H1 (cell line): Measurements from ENCODE around the gene OCEL1. TPM values are rescaled to one million over a fixed set of nuclear protein-coding genes. Genes with fewer than 3 reads are reported as not detected.
"Not testable (repeated sequence)": the region's sequence is repeated elsewhere in the genome, so short reads cannot be mapped to it uniquely, and the experiment has no call there.

Experiments used
- CTCF ChIA-PET: fragments of 300-600 bp; sonication (Branson Sonifier 250); formaldehyde crosslinking; loops from one replicate; lab custom pipeline; 2021; ENCODE audit not compliant: partially characterized antibody; lab: Charles Lee
- POLR2A ChIA-PET: fragments of 300-600 bp; sonication (Branson Sonifier 250); formaldehyde crosslinking; loops from one replicate; lab custom pipeline; 2021; ENCODE audit warnings: inconsistent platforms; ENCODE audit not compliant: partially characterized antibody; lab: Charles Lee
- DNase-seq, 2 experiments: peaks; one replicate each; pipeline versions ENCODE4 v3.0.0 to v3.0.0-alpha.2; 2010 to 2022; ENCODE audit warnings: low spot score in 2 of 2, low read depth in 1 of 2, mixed read lengths in 1 of 2
- FAIRE-seq: peaks from 2 replicates; lab custom pipeline; 2011; peaks lifted over from hg19 to GRCh38; lab: Jason Lieb, UNC
- H2AFZ ChIP-seq: 2 replicates; pipeline ENCODE4 v1.8.1; 2012; ENCODE audit warnings: low read length, inconsistent platforms
- H2AK5ac ChIP-seq: 2 replicates; pipeline ENCODE4 v1.6.1; 2013; ENCODE audit warnings: low read depth, low read length
- H2BK120ac ChIP-seq: replicated peaks from 2 replicates; pipeline ENCODE3; 2013; ENCODE audit warnings: low read depth, low read length, inconsistent platforms
- H2BK12ac ChIP-seq: 2 replicates; pipeline ENCODE4 v1.6.1; 2013; ENCODE audit warnings: low read depth, low read length
- H2BK15ac ChIP-seq: 2 replicates; pipeline ENCODE4 v1.6.1; 2013; ENCODE audit warnings: low read length
- H2BK20ac ChIP-seq: 2 replicates; pipeline ENCODE4 v1.6.1; 2013; ENCODE audit warnings: low read length
- H2BK5ac ChIP-seq: 2 replicates; pipeline ENCODE4 v1.6.1; 2013; ENCODE audit warnings: low read depth, low read length
- H3K14ac ChIP-seq: 2 replicates; pipeline ENCODE4 v1.6.1; 2013; ENCODE audit warnings: inconsistent platforms; ENCODE audit not compliant: insufficient read length
- H3K18ac ChIP-seq: 2 replicates; pipeline ENCODE4 v1.6.1; 2013; ENCODE audit warnings: low read length; ENCODE audit errors: extremely low read depth
- H3K23ac ChIP-seq: 2 replicates; pipeline ENCODE4 v1.6.1; 2013; ENCODE audit warnings: inconsistent platforms; ENCODE audit not compliant: insufficient read length
- H3K23me2 ChIP-seq: 2 replicates; pipeline ENCODE4 v1.6.1; 2013; ENCODE audit warnings: low read depth, low read length
- H3K27ac ChIP-seq: 2 replicates; pipeline ENCODE4 v1.6.1; 2011; ENCODE audit warnings: low read depth, low read length, inconsistent platforms
- H3K27me3 ChIP-seq, 4 experiments: replicated peaks in 1 of 4; 1 replicate in 1 of 4; 2 replicates in 3 of 4; pipeline versions ENCODE4 v1.6.1 to v1.8.1; 2011 to 2013; ENCODE audit warnings: low read length in 3 of 4, mild to moderate bottlenecking in 3 of 4, inconsistent platforms in 2 of 4, mixed read lengths in 2 of 4, moderate library complexity in 1 of 4; ENCODE audit not compliant: control insufficient read depth in 3 of 4, insufficient read depth in 3 of 4; ENCODE audit errors: extremely low read depth in 1 of 4
- H3K36me3 ChIP-seq, 4 experiments: 2 replicates each; pipeline versions ENCODE4 v1.6.1 to v1.8.1; 2011 to 2013; ENCODE audit warnings: mild to moderate bottlenecking in 4 of 4, low read length in 3 of 4, moderate library complexity in 2 of 4, control low read depth in 1 of 4, inconsistent platforms in 1 of 4; ENCODE audit not compliant: insufficient read depth in 4 of 4, control insufficient read depth in 2 of 4
- H3K4ac ChIP-seq: replicated peaks from 2 replicates; pipeline ENCODE3; 2013; ENCODE audit warnings: low read length, low read depth, mixed read lengths, inconsistent platforms; ENCODE audit not compliant: insufficient read length
- H3K4me1 ChIP-seq, 4 experiments: replicated peaks in 1 of 4; 1 replicate in 1 of 4; 2 replicates in 3 of 4; pipeline versions ENCODE4 v1.6.1 to v1.8.1; 2011 to 2013; ENCODE audit warnings: low read length in 3 of 4, inconsistent platforms in 2 of 4, mixed read lengths in 1 of 4; ENCODE audit not compliant: insufficient read depth in 4 of 4, control insufficient read depth in 3 of 4
- H3K4me2 ChIP-seq, 2 experiments: 2 replicates each; pipeline versions ENCODE4 v1.6.1 to v1.8.1; 2011 to 2013; ENCODE audit warnings: low read depth in 2 of 2, low read length in 2 of 2, control low read depth in 1 of 2, inconsistent platforms in 1 of 2, mild to moderate bottlenecking in 1 of 2; ENCODE audit not compliant: insufficient read depth in 1 of 2
- H3K4me3 ChIP-seq, 4 experiments: fragments of 200-600, 300-600 bp in 1 of 4; sonication (generic), shearing (Covaris generic), sonication (Bioruptor Twin) in 1 of 4; 2 replicates each; pipeline versions ENCODE4 v1.5.1 to v1.8.1; 2011 to 2016; ENCODE audit warnings: low read length in 4 of 4, low read depth in 3 of 4, control low read depth in 2 of 4, inconsistent platforms in 2 of 4, mild to moderate bottlenecking in 2 of 4, mixed read lengths in 1 of 4, moderate library complexity in 1 of 4; ENCODE audit not compliant: insufficient read depth in 2 of 4; ENCODE audit errors: extremely low read depth in 1 of 4
- H3K56ac ChIP-seq: replicated peaks from 2 replicates; pipeline ENCODE3; 2013; ENCODE audit warnings: low read depth, mild to moderate bottlenecking, mixed read lengths, low read length, inconsistent platforms; ENCODE audit not compliant: insufficient read length
- H3K79me1 ChIP-seq: 2 replicates; pipeline ENCODE4 v1.6.1; 2013; ENCODE audit warnings: low read depth, low read length, control low read depth
- H3K79me2 ChIP-seq, 2 experiments: 2 replicates each; pipeline versions ENCODE4 v1.6.1 to v1.8.1; 2012 to 2013; ENCODE audit warnings: low read length in 2 of 2, mild to moderate bottlenecking in 2 of 2, inconsistent platforms in 1 of 2; ENCODE audit not compliant: insufficient read depth in 2 of 2, control insufficient read depth in 1 of 2
- H3K9ac ChIP-seq, 4 experiments: replicated peaks in 1 of 4; 1 replicate in 1 of 4; 2 replicates in 3 of 4; pipeline versions ENCODE4 v1.6.1 to v1.8.1; 2011 to 2013; ENCODE audit warnings: low read depth in 3 of 4, low read length in 3 of 4, control low read depth in 2 of 4, mild to moderate bottlenecking in 2 of 4, moderate library complexity in 2 of 4, inconsistent platforms in 1 of 4; ENCODE audit errors: extremely low read depth in 1 of 4
- H3K9me3 ChIP-seq, 2 experiments: 2 replicates each; pipeline versions ENCODE4 v1.6.1 to v1.8.1; 2012 to 2013; ENCODE audit warnings: mild to moderate bottlenecking in 2 of 2, moderate library complexity in 2 of 2, control low read depth in 1 of 2, inconsistent platforms in 1 of 2, low read depth in 1 of 2, low read length in 1 of 2, mixed read lengths in 1 of 2; ENCODE audit not compliant: insufficient read depth in 2 of 2
- H4K20me1 ChIP-seq, 2 experiments: replicated peaks in 1 of 2; 2 replicates each; pipeline versions ENCODE3 to v1.8.1; 2011 to 2013; ENCODE audit warnings: inconsistent platforms in 2 of 2, low read length in 2 of 2, mild to moderate bottlenecking in 1 of 2; ENCODE audit not compliant: insufficient read depth in 2 of 2, control insufficient read depth in 1 of 2
- H4K5ac ChIP-seq: 2 replicates; pipeline ENCODE4 v1.6.1; 2013; ENCODE audit warnings: low read length, low read depth, mixed read lengths, inconsistent platforms; ENCODE audit not compliant: insufficient read length
- H4K8ac ChIP-seq: 2 replicates; pipeline ENCODE4 v1.8.0; 2013; ENCODE audit warnings: mild to moderate bottlenecking, moderate library complexity, low read length, inconsistent platforms; ENCODE audit not compliant: insufficient read depth; ENCODE audit errors: extremely low read depth
- H4K91ac ChIP-seq: replicated peaks from 2 replicates; pipeline ENCODE3; 2013; ENCODE audit warnings: low read length, mixed read lengths, inconsistent platforms; ENCODE audit not compliant: insufficient read length
- HDAC6 ChIP-seq: IDR thresholded peaks from one replicate; pipeline ENCODE4 v1.7.1; 2012; ENCODE audit warnings: low read depth, mild to moderate bottlenecking, inconsistent platforms, low read length, moderate library complexity
- POLR2AphosphoS5 ChIP-seq: IDR thresholded peaks from 2 replicates; pipeline ENCODE4 v1.6.1; 2011; ENCODE audit warnings: low read depth, low read length
- SP2 ChIP-seq: IDR thresholded peaks from 2 replicates; pipeline ENCODE4 v1.6.1; 2012; ENCODE audit warnings: mild to moderate bottlenecking, low read length, inconsistent platforms
- WGBS, 2 experiments: shearing (Covaris generic) in 1 of 2; methylation state at CpG; one replicate each; pipeline versions ENCODE4 v1.1.6 to v1.1.7; 2013 to 2015; ENCODE audit warnings: low lambda C conversion rate in 2 of 2, mixed read lengths in 2 of 2, inconsistent platforms in 1 of 2, low coverage in 1 of 2, missing lambda C conversion rate in 1 of 2; ENCODE audit not compliant: insufficient replicate concordance in 2 of 2, insufficient coverage in 1 of 2, insufficient read length in 1 of 2; ENCODE audit errors: extremely low coverage in 1 of 2, missing lambda C conversion rate in 1 of 2; 5-methylcytosine and 5-hydroxymethylcytosine counted together
- polyA plus RNA-seq, 7 experiments: library from polyadenylated mRNA; depleted of rRNA in 3 of 7; stranded (reverse) in 5 of 7; unstranded in 2 of 7; fragments of >200 nt in 5 of 7; fragments of 200-250 nt in 2 of 7; gene quantifications; 1 replicate in 5 of 7; 2 replicates in 1 of 7; 4 replicates in 1 of 7; pipeline versions ENCODE4 v1.2.1 to v1.2.3, GENCODE V29; 2011 to 2013; ENCODE audit warnings: missing spikeins in 2 of 7, mixed read lengths in 2 of 7
- total RNA-seq: library from RNA; stranded (reverse); fragmentation: NEBNext Ultra II Directional; extraction: Animal tissue kit (Norgen Biotek cat#: 25700); gene quantifications from 2 replicates; pipeline ENCODE4 v1.2.1, GENCODE V29; 2021
- TF ChIP-seq, protein P1 (sequence below), 3 experiments: IDR thresholded peaks; 1 replicate in 2 of 3; 2 replicates in 1 of 3; pipeline versions ENCODE4 v1.5.1 to v1.6.1; 2011; ENCODE audit warnings: low read length in 3 of 3, mild to moderate bottlenecking in 3 of 3, inconsistent platforms in 2 of 3, low read depth in 1 of 3, moderate library complexity in 1 of 3; ENCODE audit not compliant: insufficient read depth in 1 of 3; ENCODE audit errors: control extremely low read depth in 1 of 3

The OCEL1 gene
- total and polyA plus RNA-seq, 2 of the 8 experiments (the other 6 are each of a cell fraction or from before 2014, with no cell fraction given), result 13.3 to 32.6 TPM

DNA sequence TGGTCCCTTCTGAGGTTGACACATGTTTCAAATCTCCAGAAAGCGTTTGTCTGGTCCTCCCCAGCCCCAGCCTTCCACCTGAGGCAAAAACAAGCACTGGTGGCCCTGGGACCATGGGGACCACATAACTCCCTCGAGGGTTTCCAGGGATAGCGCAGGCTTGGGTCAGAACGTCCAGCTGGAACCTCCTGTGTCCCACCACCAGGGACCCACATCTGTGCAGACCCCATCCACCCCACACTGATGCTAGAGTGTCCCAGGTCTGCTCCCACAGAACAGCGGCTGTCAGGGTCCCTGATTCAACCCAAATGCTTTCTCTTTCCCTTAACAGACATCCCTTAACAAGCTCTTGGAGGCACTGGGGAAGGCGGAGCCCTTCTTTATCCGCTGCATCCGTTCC, 40.4 kb upstream of the OCEL1 start (continued):
- TF ChIP-seq, protein P1, sequence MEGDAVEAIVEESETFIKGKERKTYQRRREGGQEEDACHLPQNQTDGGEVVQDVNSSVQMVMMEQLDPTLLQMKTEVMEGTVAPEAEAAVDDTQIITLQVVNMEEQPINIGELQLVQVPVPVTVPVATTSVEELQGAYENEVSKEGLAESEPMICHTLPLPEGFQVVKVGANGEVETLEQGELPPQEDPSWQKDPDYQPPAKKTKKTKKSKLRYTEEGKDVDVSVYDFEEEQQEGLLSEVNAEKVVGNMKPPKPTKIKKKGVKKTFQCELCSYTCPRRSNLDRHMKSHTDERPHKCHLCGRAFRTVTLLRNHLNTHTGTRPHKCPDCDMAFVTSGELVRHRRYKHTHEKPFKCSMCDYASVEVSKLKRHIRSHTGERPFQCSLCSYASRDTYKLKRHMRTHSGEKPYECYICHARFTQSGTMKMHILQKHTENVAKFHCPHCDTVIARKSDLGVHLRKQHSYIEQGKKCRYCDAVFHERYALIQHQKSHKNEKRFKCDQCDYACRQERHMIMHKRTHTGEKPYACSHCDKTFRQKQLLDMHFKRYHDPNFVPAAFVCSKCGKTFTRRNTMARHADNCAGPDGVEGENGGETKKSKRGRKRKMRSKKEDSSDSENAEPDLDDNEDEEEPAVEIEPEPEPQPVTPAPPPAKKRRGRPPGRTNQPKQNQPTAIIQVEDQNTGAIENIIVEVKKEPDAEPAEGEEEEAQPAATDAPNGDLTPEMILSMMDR (IDR thresholded peaks at IDR 0.05; ENCODE audit: control extremely low read depth in 1 of 3, insufficient read depth in 1 of 3, low read depth in 1 of 3, low read length in 3 of 3), result no peak
- TF ChIP-seq SP2 (no peak), HDAC6 (no peak), POLR2AphosphoS5 (no peak)

DNA sequence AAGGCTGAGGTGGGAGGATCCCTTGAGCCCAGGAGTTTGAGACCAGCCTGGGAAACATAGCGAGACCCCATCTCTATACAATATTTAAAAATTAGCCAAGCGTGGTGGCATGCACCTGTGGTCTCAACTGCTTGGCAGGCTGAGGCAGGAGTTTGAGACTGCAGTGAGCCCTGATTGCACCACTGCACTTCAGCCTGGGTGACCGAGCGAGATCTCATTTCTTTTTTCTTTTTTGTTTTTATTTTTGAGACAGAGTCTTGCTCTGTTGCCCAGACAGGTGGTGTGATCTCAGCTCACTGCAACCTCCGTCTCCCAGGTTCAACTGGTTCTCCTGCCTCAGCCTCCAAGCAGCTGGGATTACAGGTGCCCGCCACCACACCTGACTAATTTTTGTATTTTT, 34.3 kb upstream of the OCEL1 start:
- H4K5ac ChIP-seq, result not testable (repeated sequence)

More for the DNA sequence above, 34.3 kb upstream of the OCEL1 start:
- H4K20me1 ChIP-seq, H3K4me2 ChIP-seq, H2AK5ac ChIP-seq, H3K79me1 ChIP-seq, H2AFZ ChIP-seq, H3K23me2 ChIP-seq, H2BK20ac ChIP-seq, FAIRE-seq, H2BK12ac ChIP-seq, H3K4me3 ChIP-seq, H2BK15ac ChIP-seq, H3K18ac ChIP-seq, H3K4me1 ChIP-seq, H3K79me2 ChIP-seq, H3K9ac ChIP-seq, DNase-seq, H3K56ac ChIP-seq, H3K27ac ChIP-seq, H3K4ac ChIP-seq, H3K27me3 ChIP-seq, H3K14ac ChIP-seq, H4K8ac ChIP-seq, H2BK120ac ChIP-seq, H3K9me3 ChIP-seq, H2BK5ac ChIP-seq, H4K91ac ChIP-seq, H3K23ac ChIP-seq, POLR2A ChIA-PET: not testable (repeated sequence)
- H3K36me3 ChIP-seq, result peaks cover 23 to 41% (median 26%) of the 10 kb centered on the region in 4 experiments
- CTCF ChIA-PET, result interaction anchor here (1.1 to 2.4 kb wide), 3 partner anchors 9 to 14 kb away, joined by 5 to 7 read pairs (median 7); no protein-coding TSS in a partner anchor
- WGBS, 2 experiments, result 82% methylated on average over 6 of the region's 6 CpGs; no CpG with 5 or more reads in 1 of the 2 experiments
